M059J (cell line): ENCODE measurements around the gene HEATR5B. TPM values are rescaled to one million over a fixed set of nuclear protein-coding genes. Genes with fewer than 3 reads are reported as not detected.
"Not testable (repeated sequence)": the region's sequence is repeated elsewhere in the genome, so short reads cannot be mapped to it uniquely, and the experiment has no call there.

Experiments used
- DNase-seq: peaks from one replicate; pipeline ENCODE4 v3.0.0-alpha.2; 2012; ENCODE audit warnings: low read depth
- total RNA-seq: library from RNA; depleted of rRNA; stranded (reverse); fragments of >200 nt; shearing (Covaris generic); gene quantifications from 2 replicates; pipeline ENCODE4 v1.2.3, GENCODE V29; 2014

Gene HEATR5B
- total RNA-seq, 1 experiment from 2014 or later = 8.2 TPM

DNA sequence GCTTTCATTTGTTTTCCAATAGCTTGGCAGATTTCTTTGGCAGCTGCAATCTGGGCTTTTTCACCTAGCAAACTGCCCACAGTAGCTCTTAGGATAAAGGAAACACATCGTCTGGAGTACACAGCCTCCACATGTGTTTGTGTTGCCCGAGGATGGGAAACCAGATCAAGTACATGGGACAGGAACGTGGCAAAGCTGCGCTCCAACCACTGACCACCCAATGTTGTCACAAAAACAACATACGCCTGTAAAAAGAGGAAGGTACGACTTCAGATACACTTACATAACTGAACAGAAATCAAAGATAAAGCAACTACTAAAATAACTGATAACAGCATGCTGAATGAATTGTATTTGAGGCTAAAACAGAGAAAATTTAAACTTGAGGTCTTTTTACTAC, 15.5 kb downstream of the HEATR5B start:
- DNase-seq = no peak

DNA sequence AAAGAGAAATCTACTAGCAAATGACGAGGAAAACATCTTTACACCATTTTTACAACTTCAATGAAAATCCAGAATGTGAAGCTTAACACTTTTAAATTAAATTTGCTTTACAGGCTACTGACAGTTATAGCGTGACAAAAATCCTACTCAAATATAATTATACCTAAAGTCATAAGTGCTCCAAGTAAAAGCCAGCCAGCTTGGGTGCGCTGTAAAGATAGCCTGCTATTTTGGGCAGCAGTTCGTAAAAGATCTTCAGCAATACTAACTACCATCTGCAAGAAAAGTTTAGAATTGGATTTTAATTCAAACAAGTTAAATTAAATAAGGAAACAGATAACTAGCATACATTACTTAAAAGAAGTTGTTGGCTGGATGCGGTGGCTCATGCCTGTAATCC, 22.4 kb downstream of the HEATR5B start:
- DNase-seq = no peak

DNA sequence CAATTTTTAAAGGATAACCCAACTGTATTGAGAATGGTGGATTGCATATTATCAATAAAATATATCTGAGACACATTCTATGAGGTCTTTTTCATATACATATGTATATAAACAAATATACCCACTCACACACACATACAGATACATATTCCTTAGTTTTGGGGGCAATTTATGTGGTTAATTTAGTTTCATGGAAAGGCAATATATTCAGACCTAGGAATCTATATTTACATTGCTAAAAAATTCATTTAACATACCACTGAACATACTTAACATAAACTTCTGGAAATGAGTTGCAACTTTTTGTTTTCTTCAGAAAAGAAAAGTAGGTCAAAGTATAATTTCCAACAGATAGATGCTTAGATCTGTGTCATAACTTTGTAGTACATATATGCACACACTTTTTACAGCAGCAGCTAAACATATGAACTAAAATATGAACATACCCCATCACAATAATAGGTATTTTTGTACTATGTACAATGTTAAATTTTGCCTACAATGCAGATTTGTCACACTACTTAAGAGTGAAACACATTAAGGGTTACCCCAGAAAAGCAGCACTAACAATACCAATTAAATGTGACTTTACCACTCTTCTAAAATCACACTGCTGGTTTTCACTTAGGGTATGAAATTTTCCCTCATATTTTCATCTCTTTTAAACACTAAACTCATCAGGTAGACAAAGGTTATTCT, 23.0 kb downstream of the HEATR5B start:
- no peak for DNase-seq

DNA sequence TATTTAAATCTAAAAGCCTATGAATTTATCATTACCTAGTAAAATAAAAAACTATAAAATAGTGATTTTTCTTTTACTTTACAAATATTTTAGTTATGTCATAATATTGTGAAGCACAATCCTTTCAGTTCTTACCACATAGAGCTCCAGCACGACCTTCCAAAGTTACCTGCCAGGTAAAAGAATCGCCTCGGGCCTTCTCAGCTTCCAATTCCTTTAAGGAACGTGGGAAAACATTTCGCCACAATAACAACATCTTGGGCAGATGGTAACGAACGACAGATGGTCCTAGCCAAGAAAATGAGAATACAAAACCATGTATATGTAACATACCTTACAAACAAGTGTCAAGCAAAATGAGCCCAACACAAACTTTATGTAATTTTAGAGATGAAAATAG, 23.7 kb downstream of the HEATR5B start:
- DNase-seq = no peak

DNA sequence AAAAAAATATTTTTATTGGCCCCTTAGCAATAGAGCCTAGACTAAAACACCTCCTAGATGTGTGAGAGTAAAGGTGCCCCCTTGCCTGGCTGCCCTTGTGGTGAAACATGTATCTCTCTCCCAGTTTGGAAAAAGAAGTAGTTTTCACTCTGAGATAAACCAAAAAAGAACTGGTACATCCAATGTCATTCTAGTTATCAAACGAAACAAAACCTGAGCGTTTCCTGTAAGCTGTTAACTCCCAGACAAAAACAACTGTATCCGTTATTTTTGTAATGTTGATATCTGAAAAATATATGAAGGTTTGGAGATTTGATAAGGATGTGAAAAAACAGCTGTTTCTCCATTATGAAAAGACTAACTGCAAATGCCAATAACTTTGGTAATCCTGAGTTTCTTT, 24.3 kb downstream of the HEATR5B start:
- no peak for DNase-seq

DNA sequence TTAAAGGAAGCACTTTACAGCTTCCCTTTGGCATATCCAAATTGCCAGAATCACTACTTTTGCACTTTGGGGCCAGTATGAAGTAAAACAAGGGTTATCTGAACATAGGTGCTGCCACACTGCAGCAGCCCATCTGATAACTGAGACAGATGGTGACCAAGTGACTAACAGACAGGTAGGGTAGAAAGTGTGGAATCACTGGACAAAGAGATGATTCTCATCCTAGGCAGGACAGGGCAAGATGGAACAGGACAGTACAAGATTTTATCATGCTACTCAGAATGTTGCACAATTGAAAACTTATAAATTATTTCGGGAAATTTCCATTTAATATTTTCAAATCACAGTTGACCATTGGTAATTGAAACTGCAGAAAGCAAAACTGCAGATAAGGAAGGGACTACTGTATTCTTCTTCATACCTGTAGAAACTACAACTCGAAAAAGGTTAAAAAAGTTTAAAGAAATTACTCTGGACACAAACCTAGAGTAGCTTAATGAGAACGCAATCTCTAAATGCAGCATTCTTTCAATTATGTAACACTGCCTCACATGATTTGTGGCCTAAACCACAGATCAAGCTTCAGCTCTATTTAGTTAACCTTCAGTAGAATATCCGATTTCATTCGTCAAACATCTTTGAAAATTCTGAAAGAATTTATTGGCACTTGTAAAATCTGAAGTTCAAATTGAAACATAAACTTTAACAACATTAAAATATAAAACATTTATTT, 31.4 kb downstream of the HEATR5B start:
- no peak for DNase-seq

DNA sequence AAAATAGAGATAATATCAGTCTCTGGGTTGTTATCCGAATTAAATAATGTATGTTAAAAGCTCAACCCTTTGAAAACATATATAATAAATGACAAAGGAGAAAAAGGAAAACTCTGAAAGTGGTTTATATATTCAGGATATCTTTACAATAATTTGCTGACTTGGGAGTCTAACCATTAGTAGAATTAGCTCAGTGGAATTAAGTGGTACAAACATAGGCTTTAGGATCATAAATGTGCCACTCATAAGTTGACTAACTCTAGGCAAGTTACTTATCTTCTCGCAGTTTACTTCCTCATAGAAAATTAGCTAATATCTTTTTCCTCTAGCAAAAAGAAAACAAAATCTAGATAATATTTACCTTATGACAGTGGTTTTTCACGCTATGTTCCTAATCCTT, 44.6 kb downstream of the HEATR5B start:
- no peak for DNase-seq

DNA sequence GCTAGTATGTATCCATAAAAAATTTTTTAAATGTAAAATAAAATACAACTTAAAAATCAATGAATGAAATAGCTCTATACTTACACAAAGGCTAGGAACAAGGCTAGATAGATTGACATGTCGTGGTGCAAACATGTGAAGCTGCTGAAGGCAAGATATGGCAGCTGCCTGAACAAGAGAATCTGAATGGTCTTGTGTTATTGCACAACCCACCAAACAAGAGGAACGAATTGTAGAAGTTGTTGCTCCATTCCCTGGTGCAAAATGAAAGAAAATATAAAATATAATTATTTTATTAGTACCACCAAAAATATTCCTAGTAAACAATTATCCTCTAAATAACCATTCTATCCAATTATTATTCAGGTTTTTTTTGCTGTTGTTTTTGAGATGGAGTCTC, 46.4 kb downstream of the HEATR5B start:
- no peak for DNase-seq

DNA sequence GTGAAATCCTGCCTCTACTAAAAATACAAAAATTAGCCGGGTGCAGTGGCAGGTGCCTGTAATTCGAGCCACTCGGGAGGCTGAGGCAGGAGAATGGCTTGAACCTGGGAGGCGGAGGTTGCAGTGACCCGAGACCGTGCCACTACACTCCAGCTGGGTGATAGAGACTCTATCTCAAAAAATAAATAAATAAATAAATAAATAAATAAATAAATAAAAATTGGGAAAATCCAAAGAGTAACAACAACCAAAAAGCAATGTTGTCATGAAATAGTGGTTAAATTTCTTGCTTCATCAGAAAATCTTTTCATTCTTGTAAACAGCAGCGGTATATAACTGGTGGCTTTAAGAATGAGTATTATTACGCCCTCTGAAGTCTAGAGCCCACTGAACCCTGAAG, 54.4 kb downstream of the HEATR5B start:
- no peak for DNase-seq

DNA sequence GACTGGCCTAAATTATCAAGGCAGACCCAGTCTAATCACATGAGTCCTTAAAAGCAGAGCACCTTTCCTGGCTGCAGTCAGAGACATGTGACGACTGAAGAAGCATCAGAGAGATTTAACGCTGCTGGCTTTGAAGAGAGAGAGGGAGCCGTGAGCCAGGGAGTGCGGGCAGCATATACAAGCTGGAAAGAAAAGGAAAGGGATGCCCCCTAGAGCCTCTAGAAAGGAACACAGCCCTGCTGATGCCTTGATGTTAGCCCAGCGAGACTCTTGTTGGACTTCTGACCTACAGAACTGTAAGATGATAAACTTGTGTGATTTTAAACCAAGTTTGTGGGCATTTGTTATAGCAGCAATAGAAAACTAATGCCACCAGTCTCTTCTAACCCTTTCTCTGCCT, 58.1 kb downstream of the HEATR5B start:
- DNase-seq = peak; percentile 13

DNA sequence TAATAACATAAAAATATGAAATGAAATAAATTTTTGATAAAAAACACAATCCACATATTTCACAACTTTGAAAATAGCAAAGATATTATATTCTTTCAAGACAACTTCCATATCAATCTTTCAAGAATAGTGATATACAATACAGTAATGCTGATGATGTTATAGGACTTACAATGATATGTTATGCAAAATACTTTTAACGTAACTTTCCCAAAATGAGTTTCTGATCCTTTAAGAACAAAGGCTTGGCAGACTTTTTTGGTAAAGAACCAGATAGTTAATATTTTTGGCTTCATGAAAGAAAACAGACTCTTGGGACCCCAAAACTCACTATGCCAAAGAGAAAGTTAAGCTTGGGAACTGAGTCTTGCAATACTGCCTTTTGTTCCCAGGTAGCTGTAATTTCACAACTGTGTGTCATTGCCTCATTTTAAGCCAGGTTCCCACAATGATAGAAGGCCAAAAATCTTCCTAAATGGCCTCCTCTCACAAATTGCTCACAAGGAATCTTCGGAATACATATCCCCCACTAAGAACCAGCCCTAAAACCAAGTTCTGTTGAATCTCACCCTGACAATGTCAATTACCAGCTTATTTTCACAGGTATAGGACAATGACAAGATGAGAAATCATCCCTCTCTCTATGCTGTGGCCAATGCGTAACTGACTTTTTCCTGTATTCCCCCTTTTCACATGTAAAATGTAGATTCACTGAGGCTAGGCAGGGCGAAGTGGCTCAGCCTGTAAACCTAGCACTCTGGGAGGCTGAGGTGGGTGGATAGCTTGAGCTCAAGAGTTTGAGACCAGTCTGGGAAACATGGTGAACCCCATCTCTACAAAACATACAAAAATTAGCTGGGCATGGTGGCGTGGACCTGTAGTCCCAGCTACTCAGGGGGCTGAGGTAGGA, 63.0 kb downstream of the HEATR5B start:
- DNase-seq = no peak

DNA sequence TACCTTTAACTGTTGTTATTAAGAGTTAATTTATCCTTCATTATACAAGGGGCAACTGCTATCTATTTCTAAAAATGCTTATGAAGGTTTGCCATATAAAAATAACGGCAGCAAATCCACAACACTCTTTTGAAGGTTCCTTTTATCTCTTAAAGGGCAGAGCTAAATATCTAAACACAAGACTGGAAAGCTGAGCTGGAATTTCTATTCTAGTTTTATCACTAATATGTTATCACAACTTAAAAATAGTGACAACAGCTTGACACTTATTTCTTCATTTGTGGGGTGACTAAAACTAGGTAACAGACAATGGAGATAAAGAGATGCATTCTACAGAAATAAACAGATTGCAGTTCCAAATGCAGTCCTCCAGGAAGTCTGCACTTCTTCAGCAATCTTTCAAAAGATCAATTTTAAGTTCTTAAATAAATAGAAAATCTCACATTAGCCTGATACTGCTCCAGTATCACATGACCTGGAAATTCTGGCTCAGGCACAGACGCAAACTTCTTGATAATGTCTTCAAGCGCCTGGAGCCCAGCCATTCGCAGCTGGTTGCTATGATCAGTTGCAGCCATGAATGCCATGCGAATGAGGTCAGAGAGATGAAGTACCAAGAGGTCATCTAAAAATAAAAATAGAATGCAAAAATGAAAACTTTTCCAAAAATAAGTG, 63.8 kb downstream of the HEATR5B start:
- DNase-seq = peak; percentile 35

DNA sequence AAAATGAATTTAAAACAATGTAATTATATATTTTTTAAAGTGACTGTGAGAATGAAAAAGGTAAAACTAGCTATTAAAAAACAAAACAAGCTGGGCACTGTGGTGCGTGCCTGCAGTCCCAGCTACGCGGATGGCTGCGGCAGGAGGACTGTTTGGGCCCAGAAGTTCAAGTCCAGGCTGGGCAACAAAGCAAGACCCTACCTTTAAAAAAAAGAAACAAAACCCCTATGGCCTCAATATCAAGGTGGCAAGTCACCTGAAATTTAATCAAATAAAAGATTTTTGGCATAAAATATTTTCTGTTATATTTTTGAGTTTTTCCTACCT, 70.9 kb downstream of the HEATR5B start:
- no peak for DNase-seq

DNA sequence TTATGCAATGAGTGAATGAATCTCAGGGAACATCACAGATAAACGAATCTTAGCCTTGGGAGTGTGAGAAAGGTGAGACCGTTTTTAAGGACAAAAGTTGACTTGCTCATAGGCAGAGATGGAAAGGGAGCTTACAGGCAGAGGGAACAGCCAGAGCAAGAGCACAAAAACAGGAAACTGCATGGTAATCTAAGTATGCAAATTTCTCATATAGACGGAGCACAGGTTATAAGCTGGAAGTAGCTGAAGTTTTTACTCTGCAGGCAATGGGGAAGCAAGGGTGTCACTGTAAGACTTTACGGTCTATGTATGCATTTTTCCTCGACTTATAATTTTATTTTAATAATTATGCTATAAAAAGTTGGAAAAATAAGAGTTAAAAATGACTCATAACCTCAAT, 73.0 kb downstream of the HEATR5B start:
- no peak for DNase-seq

DNA sequence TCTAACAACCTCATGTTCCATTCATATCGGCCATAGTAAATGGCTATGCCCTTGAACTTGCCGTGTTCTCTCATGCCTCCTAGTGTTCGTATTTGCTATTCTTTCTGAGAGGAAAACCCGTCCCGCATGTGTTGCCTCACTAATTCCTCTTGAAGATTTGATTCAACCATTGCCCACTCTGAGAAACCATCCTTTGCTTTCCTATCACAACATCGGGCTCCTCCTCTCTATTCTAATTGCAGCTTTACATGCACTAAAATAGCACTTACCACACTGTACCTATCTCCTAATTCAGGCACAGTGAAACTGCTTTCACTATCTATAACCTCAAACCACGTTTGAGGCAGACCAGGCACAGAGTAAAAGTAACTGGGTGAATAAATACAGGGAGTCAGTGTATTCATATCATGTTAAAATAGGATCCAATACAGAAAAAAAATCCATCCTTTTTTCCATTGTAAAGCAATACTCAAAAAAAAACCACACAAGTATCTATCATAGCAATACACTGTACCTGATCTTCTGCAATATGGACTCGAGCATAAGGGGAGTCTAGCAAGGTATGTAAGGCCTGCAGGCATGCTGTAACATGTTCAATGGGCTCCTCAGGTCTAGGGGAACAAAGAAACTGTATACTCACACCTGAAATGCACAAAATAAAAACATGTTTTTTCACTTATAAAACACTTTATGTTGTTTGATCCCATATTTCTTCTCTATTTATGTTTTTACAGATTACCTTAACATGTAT, 78.9 kb downstream of the HEATR5B start:
- peak; percentile 7 for DNase-seq

DNA sequence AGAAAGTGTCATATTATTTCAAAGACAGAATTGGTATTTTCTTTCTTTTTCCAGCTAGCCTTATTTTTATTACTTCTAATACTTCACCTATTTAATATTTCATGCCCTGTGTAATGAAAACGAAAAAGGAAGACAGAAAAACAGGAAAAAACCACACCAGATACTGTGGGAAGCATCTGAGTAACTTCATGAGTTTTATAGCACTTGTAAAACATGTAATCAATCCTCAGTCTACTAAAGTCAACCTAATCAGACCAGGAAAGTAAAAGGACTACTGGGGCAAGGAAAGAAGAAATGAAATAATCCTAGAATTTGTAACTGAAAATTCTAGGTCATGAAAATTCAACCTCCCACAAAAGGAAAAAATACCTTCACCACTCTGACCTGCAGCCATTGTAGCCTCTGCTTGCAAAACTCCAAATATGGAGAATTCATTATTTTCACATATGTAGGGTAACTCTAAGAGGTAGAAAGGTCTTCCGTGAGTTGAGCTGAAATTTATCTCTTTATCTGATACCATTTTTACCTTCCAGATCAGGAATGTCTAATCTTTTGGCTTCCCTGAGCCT, 83.1 kb downstream of the HEATR5B start:
- no peak for DNase-seq

DNA sequence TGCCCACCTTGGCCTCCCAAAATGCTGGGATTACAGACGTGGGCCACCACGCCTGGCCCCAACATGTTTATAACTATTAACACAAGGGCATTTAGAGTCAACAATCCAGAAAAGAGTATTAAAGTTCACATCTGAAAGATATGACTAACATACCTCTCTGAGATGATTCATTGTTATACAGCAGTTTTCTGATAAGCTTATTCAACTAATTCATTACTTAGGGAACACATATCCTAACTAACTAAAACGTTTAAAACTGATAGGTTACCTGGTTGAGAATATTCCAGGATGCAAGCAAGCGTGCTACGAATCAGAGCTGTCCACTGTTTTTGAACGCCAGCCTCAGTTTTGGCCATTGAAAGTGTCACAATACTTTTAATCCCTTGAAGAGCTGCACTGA, 83.9 kb downstream of the HEATR5B start:
- peak; percentile 15 for DNase-seq

DNA sequence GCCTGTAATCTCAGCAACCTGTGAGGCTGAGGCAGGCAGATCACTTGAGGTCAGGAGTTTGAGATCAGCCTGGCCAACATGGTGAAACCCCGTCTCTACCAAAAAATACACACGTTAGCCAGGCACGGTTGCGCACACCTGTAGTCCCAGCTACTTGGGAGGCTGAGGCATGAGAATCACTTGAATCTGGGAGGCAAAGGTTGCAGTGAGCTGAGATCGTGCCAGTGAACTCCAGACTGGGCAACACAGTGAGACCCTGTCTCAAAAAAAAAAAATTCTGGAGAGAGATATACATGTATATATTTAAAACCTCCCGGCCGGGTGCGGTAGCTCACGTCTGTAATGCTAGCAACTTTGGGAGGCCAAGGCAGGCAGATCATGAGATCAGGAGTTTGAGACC, 84.8 kb downstream of the HEATR5B start:
- not testable (repeated sequence) for DNase-seq

DNA sequence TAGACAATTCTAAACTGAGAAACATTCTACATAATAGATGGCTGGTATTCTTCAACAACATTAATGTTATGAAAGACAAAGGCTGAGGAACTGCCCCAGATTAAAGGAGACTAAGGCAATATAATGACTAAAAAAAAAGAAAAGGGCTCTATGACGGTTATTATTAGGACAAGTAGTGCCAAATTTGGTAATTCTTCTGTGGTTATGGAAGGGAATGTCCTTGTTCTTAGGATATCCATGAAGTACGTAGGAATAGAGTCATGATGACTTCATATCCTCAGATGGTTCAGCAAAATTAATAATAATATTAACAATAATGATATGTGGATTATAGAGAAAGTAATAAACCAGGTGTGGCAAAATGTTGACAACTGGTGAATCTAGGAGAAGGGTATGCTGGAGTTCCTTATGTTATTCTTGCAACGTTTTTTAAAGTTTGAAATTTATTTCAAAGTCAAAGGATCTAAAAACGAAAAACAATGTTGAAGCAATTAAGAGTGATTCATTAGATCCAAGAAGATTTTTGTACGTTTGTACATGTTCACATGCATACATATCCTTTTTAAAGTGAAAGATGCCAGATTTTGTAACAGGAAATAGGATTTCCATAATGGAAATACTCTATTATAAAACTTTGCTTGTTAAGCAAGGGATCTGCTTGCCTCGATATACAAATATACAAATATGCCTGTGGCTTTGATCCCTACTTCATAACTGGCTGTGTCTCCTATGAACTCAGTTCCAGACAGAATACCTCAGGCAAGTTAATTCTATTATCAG, 90.1 kb downstream of the HEATR5B start:
- DNase-seq = no peak

DNA sequence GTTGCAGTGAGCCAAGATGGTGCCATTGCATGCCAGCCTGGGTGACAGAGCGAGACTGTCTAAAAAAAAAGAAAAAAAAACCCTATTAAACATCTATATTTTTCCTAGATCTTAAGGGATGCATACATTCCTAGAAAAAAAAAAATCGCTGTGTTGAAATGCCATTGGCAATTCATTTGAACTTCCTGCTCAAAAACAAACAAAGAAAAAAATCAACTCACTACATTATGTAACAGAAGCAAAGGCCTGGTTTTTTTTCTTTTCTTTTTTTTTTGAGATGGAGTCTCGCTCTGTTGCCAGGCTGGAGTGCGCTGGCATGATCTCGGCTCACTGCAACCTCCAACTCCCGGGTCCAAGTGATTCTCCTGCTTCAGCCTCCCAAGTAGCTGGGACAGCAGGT, 96.2 kb downstream of the HEATR5B start:
- DNase-seq = no peak
